Memory B cell (primary cell): ENCODE measurements around the gene GRAMD2A.

Experiments used
- ATAC-seq: fragments of 150-1000 bp; cut with Tn5 transposase; 2 replicates; pipeline ENCODE4 v1.10.0; 2021; ENCODE audit warnings: low read depth, mild to moderate bottlenecking, moderate library complexity
- DNase-seq, 2 donors: peaks; one replicate each; pipeline ENCODE4 v3.0.0; 2022; ENCODE audit warnings: low spot score in 2 of 2
- H3K27ac Mint-ChIP-seq: one replicate; pipeline ENCODE4 v1.8.0; 2022; ENCODE audit warnings: mild to moderate bottlenecking, moderate library complexity, mixed read lengths
- H3K27me3 Mint-ChIP-seq: one replicate; pipeline ENCODE4 v1.8.0; 2022; ENCODE audit warnings: mixed read lengths
- H3K36me3 Mint-ChIP-seq: one replicate; pipeline ENCODE4 v1.8.0; 2022; ENCODE audit warnings: mild to moderate bottlenecking, mixed read lengths
- H3K4me1 Mint-ChIP-seq: one replicate; pipeline ENCODE4 v1.8.0; 2022; ENCODE audit warnings: mixed read lengths
- H3K4me3 Mint-ChIP-seq: one replicate; pipeline ENCODE4 v1.8.0; 2022; ENCODE audit warnings: mild to moderate bottlenecking, moderate library complexity, mixed read lengths
- H3K9me3 Mint-ChIP-seq: one replicate; pipeline ENCODE4 v1.8.0; 2022; ENCODE audit warnings: mixed read lengths

Gene GRAMD2A

GRCh38 chr15:72133211-72133610, 64.4 kb downstream of the GRAMD2A start:
- DNase-seq (no peak), ATAC-seq (no peak)
- no peaks in the 10 kb centered on the region for H3K9me3 Mint-ChIP-seq
- no peak overlapping the region for H3K4me3 Mint-ChIP-seq
- H3K36me3 Mint-ChIP-seq, result no peaks in the 10 kb centered on the region
- no peak overlapping the region for H3K27ac Mint-ChIP-seq
- no peaks in the 10 kb centered on the region for H3K27me3 Mint-ChIP-seq
- no peaks in the 10 kb centered on the region for H3K4me1 Mint-ChIP-seq

DNA sequence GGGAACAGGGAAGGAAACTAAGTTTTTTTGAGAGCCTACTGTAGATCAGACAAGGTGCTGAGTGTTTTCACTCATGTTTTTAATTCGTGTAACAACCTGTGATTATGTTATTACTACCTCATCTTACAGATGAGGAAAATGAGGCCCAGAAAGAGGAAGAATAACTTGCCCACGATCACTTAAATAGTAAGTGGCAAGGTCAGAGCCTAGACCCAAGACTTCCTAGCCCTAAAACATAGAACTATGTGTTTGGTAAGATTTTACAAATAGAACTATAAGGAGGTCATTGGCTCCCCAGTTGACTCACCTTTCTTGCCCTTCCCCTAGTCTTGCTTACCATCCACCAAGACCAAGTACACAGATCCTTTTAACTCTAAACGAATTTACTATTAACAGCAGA, 65.7 kb downstream of the GRAMD2A start:
- Mint-ChIP-seq H3K36me3 (no peaks in the 10 kb centered on the region), H3K27me3 (no peaks in the 10 kb centered on the region), H3K27ac (peak overlapping the region; percentile 9), H3K9me3 (no peaks in the 10 kb centered on the region), H3K4me3 (no peak overlapping the region), H3K4me1 (no peaks in the 10 kb centered on the region)
- DNase-seq (no peak), ATAC-seq (no peak)

GRCh38 chr15:72130272-72130671, 67.3 kb downstream of the GRAMD2A start:
- Mint-ChIP-seq H3K36me3 (no peaks in the 10 kb centered on the region), H3K4me3 (no peak overlapping the region), H3K4me1 (no peaks in the 10 kb centered on the region), H3K27me3 (no peaks in the 10 kb centered on the region), H3K27ac (no peak overlapping the region), H3K9me3 (no peaks in the 10 kb centered on the region)
- no peak for ATAC-seq
- no peak for DNase-seq

DNA sequence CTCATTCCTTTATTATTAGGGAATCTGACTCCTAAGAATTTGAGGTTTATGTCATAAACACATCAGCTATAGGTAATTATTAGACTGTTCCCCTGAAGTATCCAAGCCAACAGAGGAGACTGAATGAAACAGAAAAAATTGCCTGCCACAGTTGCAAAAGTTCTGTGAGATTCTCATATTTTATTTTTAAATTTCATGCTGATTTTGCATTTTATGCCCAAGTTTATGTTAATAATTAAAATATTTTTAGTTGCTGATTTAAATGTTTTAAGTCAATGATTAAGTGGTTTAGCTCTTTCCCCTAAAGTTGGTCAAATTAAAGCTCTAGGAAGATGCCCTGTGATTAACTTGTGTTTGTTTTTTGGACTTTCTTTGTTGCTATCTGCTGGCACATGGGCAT, 69.2 kb downstream of the GRAMD2A start:
- Mint-ChIP-seq H3K36me3 (no peaks in the 10 kb centered on the region), H3K27ac (no peak overlapping the region), H3K9me3 (no peaks in the 10 kb centered on the region), H3K4me1 (no peaks in the 10 kb centered on the region), H3K27me3 (no peaks in the 10 kb centered on the region), H3K4me3 (no peak overlapping the region)
- ATAC-seq (no peak), DNase-seq (no peak)

DNA sequence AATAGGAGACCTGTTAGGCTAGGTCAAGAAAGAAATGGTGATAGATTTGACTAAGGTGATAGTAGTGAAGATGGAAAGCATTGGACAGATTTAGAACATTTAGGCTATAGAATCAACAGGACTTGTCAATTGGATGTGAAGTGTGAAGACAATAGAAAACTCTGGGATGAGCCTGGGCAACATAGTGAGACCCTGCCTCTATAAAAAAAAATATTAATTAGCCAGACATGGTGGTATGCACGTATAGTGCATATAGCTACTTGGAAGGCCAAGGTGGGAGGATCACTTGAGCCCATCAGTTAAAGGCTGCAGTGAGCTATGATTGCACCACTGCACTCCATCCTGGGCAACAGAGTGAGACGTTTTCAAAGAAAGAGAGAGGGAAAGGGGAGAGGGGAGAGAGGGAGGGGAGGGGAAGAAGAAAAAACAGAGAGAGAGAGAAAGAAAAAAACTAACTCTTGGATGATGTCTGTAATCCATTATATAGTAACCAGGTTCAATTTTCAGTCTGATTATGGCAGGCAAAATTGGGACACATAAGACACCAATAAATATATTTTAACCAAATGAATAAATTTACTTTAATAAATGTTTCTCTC, 69.8 kb downstream of the GRAMD2A start:
- Mint-ChIP-seq H3K27ac (no peak overlapping the region), H3K9me3 (no peaks in the 10 kb centered on the region), H3K4me1 (no peaks in the 10 kb centered on the region), H3K27me3 (no peaks in the 10 kb centered on the region), H3K4me3 (no peak overlapping the region), H3K36me3 (no peaks in the 10 kb centered on the region)
- ATAC-seq (no peak), DNase-seq (no peak)

DNA sequence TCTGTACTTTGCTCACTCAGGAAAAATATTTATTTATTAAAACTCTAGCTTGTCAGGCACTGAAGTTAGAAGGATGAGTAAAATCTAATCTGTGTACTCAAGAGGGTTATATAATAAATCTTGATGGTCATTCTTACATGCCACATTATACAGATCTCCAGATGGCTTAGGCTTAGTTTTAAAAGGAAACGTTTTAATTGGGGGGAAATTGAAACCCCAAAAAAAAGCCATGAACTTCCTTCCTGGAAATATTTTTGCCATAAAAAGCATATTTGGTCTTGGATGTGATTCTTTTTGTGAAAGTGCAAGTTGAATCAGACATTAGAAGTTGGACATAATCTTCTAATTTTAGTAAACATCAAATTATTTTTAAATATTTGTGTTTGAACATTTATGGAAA, 73.4 kb downstream of the GRAMD2A start:
- Mint-ChIP-seq H3K27me3 (no peaks in the 10 kb centered on the region), H3K4me3 (no peak overlapping the region), H3K9me3 (no peaks in the 10 kb centered on the region), H3K36me3 (no peaks in the 10 kb centered on the region), H3K27ac (no peak overlapping the region), H3K4me1 (no peaks in the 10 kb centered on the region)
- ATAC-seq, result no peak
- DNase-seq, result no peak

- H3K4me3 Mint-ChIP-seq, result peak within 1 kb of the TSS; percentile 97
- H3K36me3 Mint-ChIP-seq, result no peaks in the 10 kb centered on the region
- H3K9me3 Mint-ChIP-seq, result no peaks in the 10 kb centered on the region
- peak within 1 kb of the TSS; percentile 97 for H3K27ac Mint-ChIP-seq
- ATAC-seq (peak; percentile 74), DNase-seq (peak; percentile 89 to 97)
- peaks cover 23% of the 10 kb centered on the region for H3K4me1 Mint-ChIP-seq
- H3K27me3 Mint-ChIP-seq, result no peaks in the 10 kb centered on the region
Observed at GRCh38 chr15:72118017-72118978, 79.3 kb downstream of the GRAMD2A start, which contains the start of the genes MYO9A and SENP8. MYO9A (minus strand) TSS chr15:72118150; CDS start chr15:72046563, 71,587 bp downstream. SENP8 (plus strand) TSS chr15:72118403; CDS start chr15:72139624, 21,221 bp downstream.

GRCh38 chr15:72117486-72118016, 80.0 kb downstream of the GRAMD2A start:
- Mint-ChIP-seq H3K4me1 (peaks cover 26% of the 10 kb centered on the region), H3K4me3 (peak overlapping the region; percentile 97), H3K9me3 (no peaks in the 10 kb centered on the region), H3K27me3 (no peaks in the 10 kb centered on the region), H3K27ac (peak overlapping the region; percentile 97), H3K36me3 (no peaks in the 10 kb centered on the region)
- ATAC-seq, result peak; percentile 54
- DNase-seq, result peak in 1 of 2 donors; percentile 54

- ATAC-seq (peak; percentile 1), DNase-seq (no peak)
- Mint-ChIP-seq H3K27me3 (no peaks in the 10 kb centered on the region), H3K27ac (peak overlapping the region; percentile 97), H3K9me3 (no peaks in the 10 kb centered on the region), H3K36me3 (no peaks in the 10 kb centered on the region), H3K4me3 (peak overlapping the region; percentile 97), H3K4me1 (peaks cover 28% of the 10 kb centered on the region)
Observed at GRCh38 chr15:72116731-72117485, 80.7 kb downstream of the GRAMD2A start.

GRCh38 chr15:72113347-72114031, 84.1 kb downstream of the GRAMD2A start:
- Mint-ChIP-seq H3K4me3 (no peak overlapping the region), H3K36me3 (no peaks in the 10 kb centered on the region), H3K4me1 (peaks cover 23% of the 10 kb centered on the region), H3K27me3 (no peaks in the 10 kb centered on the region), H3K9me3 (no peaks in the 10 kb centered on the region), H3K27ac (peak overlapping the region; percentile 3)
- DNase-seq, result no peak
- ATAC-seq, result no peak

GRCh38 chr15:72112805-72113204, 84.8 kb downstream of the GRAMD2A start:
- no peak for DNase-seq
- no peak for ATAC-seq
- peaks cover 23% of the 10 kb centered on the region for H3K4me1 Mint-ChIP-seq
- peak overlapping the region; percentile 3 for H3K27ac Mint-ChIP-seq
- H3K36me3 Mint-ChIP-seq, result no peaks in the 10 kb centered on the region
- no peak overlapping the region for H3K4me3 Mint-ChIP-seq
- no peaks in the 10 kb centered on the region for H3K9me3 Mint-ChIP-seq
- no peaks in the 10 kb centered on the region for H3K27me3 Mint-ChIP-seq

DNA sequence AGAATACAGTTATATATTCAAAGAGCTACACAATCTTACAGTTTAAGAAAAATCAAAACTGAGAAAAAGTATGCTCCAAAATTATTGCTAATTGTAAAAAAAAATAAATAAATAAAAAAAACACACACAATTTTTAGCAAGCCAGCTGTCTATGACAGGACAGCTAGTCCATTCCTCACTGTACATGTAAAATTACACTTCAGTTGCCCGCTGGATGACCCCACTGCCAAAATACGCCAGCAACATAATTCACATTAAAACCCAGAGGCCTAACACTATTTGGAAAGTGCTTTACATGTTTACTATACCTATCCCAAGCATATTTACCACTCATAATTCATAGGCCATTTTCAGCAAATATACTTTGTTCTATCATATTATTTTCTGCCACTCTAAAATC, 85.5 kb downstream of the GRAMD2A start:
- ATAC-seq (no peak), DNase-seq (no peak)
- Mint-ChIP-seq H3K27ac (no peak overlapping the region), H3K36me3 (no peaks in the 10 kb centered on the region), H3K4me3 (no peak overlapping the region), H3K9me3 (no peaks in the 10 kb centered on the region), H3K4me1 (peaks cover 23% of the 10 kb centered on the region), H3K27me3 (no peaks in the 10 kb centered on the region)

GRCh38 chr15:72110355-72110754, 87.2 kb downstream of the GRAMD2A start:
- ATAC-seq (no peak), DNase-seq (no peak)
- H3K9me3 Mint-ChIP-seq, result no peaks in the 10 kb centered on the region
- no peak overlapping the region for H3K27ac Mint-ChIP-seq
- H3K4me3 Mint-ChIP-seq, result no peak overlapping the region
- H3K36me3 Mint-ChIP-seq, result no peaks in the 10 kb centered on the region
- peaks cover 16% of the 10 kb centered on the region for H3K4me1 Mint-ChIP-seq
- H3K27me3 Mint-ChIP-seq, result no peaks in the 10 kb centered on the region
